ENCODE results near the gene MST1. TPM values are rescaled to one million over a fixed set of nuclear protein-coding genes. Genes with fewer than 3 reads are reported as not detected.
A peak's percentile ranks its signal among the peaks of the same experiment; 100 is the strongest.

The MST1 gene
- total RNA-seq, 4 donors from 2014 or later, result 0.10 to 4.8 (median 2.4) TPM

DNA sequence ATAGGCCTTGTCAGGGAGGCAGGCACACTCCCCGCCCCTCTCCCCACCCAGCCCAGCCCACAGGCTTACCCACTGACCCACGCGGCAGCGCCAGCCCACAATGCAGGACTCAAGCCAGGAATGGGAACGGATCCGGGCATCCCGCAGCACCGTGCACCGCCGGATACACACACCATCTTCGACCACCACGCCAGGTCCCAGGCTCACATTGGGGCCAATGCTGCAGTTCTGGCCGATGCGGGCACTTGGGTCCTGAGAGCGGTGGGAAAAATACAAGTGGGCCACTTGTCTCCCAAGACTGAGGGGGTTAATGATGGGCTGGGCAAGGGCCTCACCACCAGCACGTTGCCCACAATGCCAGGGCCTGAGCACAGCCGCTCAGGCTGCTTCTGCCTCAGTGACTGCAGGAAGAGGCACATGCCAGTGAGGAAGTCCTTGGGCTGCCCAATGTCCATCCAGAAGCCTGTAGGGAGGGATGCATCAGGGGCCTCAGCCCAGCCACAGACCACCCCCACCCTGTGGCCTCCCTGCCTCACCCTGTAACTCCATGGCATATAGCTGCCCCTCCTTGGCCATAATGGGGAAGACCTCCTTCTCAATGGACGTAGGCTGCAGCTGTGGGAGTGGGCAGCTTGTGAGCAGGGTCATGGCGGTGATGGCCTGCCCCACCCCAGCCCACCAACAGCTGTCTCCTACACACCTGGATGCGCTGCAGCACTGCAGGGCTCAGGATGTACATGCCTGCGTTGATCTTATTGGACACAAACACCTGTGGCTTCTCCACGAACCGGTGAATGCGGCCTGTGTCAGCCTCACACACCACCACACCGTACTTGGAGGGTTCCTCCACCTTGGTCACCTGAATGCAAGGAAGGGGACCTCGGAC is 32.9 kb upstream of the MST1 start:
- intact Hi-C loops (cut with DNase I; ENCODE audit: low total_unique reads) (loop anchor here (2.0 kb wide), 1 partner anchor 81 kb away; the partner anchor contains the start of gene INKA1), in situ Hi-C loops (cut with MboI; ENCODE audit: low sequenced_read_pairs in 4 of 4) (no loop called here)
- peak in 1 of 2 donors; percentile 22 for DNase-seq
- peaks cover 27 to 41% of the 10 kb centered on the region in 2 donors for H3K4me1 ChIP-seq
- peak overlapping the region; percentile 88 to 100 (median 96) for H3K27ac ChIP-seq
- H3K27me3 ChIP-seq, result no peaks in the 10 kb centered on the region
- H3K9me3 ChIP-seq, result no peaks in the 10 kb centered on the region
- H3K36me3 ChIP-seq, result peaks cover 0 to 33% of the 10 kb centered on the region in 2 donors
- TF ChIP-seq CTCF (IDR thresholded peaks at IDR 0.05 in 4 of 5, conservative IDR thresholded peaks at IDR 0.05 in 1 of 5) (no peak), POLR2A (IDR thresholded peaks at IDR 0.05) (no peak)
- no peak for ATAC-seq
- H3K4me3 ChIP-seq, result peak overlapping the region in 2 of 4 donors; percentile 90 to 99

GRCh38 chr3:49721596-49721895 is 32.3 kb upstream of the MST1 start:
- H3K36me3 ChIP-seq, result peaks cover 0 to 27% of the 10 kb centered on the region in 2 donors
- H3K27ac ChIP-seq, result peak overlapping the region in 2 of 4 donors; percentile 13 to 96
- H3K4me1 ChIP-seq, result peaks cover 27 to 41% of the 10 kb centered on the region in 2 donors
- H3K4me3 ChIP-seq, result no peak overlapping the region
- intact Hi-C loops (cut with DNase I; ENCODE audit: low total_unique reads), result no loop called here
- ATAC-seq (no peak), DNase-seq (no peak)
- H3K9me3 ChIP-seq, result no peaks in the 10 kb centered on the region
- in situ Hi-C loops (cut with MboI; ENCODE audit: low sequenced_read_pairs in 4 of 4), result no loop called here
- no peaks in the 10 kb centered on the region for H3K27me3 ChIP-seq
- TF ChIP-seq CTCF (IDR thresholded peaks at IDR 0.05 in 4 of 5, conservative IDR thresholded peaks at IDR 0.05 in 1 of 5), result no peak
- TF ChIP-seq POLR2A (IDR thresholded peaks at IDR 0.05), result no peak

DNA sequence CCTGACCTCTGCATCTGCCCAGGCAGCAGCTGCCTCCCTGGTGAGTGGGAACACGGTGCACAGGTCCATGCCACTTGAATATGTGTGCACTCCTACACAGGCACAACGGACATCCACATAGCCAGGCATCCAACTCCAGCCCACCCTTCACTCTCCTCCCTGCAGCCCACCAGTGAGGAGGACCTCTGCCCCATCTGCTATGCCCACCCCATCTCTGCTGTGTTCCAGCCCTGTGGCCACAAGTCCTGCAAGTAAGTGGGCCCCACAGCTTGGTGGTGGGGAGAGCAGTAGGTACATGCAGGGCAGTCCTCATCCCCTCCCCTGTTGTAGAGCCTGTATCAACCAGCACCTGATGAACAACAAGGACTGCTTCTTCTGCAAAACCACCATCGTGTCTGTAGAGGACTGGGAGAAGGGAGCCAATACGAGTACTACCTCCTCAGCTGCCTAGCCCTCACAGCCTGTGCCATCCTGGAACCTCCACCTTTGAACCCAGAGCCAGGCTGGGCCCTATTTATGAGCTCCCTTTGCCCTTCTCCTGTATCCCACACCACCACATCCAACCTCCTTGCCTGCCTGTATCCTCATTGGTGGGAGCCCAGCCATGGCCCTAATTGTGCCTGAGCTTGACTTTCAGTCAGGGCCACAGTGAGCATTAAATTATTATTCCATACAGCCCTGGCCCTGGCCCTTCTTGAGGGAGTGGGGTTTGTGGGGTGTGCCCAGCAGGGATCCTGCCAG is 31.8 kb upstream of the MST1 start:
- H3K27me3 ChIP-seq, result no peaks in the 10 kb centered on the region
- H3K4me3 ChIP-seq, result no peak overlapping the region
- TF ChIP-seq CTCF (IDR thresholded peaks at IDR 0.05 in 4 of 5, conservative IDR thresholded peaks at IDR 0.05 in 1 of 5) (no peak), POLR2A (IDR thresholded peaks at IDR 0.05) (no peak)
- H3K36me3 ChIP-seq, result peaks cover 0 to 26% of the 10 kb centered on the region in 2 donors
- in situ Hi-C loops (cut with MboI; ENCODE audit: low sequenced_read_pairs in 4 of 4), result no loop called here
- H3K27ac ChIP-seq, result peak overlapping the region in 1 of 4 donors; percentile 96
- peaks cover 27 to 41% of the 10 kb centered on the region in 2 donors for H3K4me1 ChIP-seq
- intact Hi-C loops (cut with DNase I; ENCODE audit: low total_unique reads), result no loop called here
- H3K9me3 ChIP-seq, result no peaks in the 10 kb centered on the region
- ATAC-seq (no peak), DNase-seq (peak in 1 of 2 donors; percentile 34)

DNA sequence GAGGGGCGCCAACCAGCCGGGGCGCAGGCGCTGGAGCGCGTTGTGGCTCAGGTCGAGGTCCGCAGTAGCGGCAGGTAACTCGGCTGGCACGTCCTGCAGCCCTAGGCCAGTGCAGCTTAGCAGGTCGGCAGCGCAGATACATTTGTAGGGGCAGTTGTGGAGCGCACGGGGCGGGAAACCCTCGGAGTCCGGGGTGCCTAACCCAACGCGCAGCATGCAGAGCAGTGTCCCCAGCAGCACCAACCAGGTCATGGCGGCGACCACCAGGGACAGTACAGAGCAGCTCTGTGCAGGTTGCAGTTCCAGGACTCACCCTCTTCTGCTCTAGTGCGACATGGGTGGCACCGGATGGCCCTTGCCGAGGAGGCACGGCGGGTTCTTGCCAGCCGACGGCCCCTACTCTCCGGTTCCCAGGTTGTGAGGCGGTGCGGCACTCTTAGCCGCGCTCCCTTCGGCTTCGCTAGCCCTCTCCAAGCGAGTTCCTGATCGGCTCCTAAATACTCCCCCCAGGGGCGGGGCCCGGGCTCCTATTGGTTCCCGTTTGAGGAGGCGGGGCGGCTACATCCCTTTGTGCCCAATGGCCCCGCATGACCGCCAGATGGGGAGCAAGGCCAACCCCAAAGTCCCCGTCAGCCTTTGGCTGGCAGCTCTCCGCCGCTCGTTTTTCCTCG is 30.1 kb upstream of the MST1 start, which contains the start of gene AMIGO3:
Gene AMIGO3 (minus strand): TSS at position 471 of the 671 bp plus-strand sequence. CDS start 219 bp downstream, at position 252.
- H3K4me3 ChIP-seq, result peak within 1 kb of the TSS; percentile 42 to 65 (median 63)
- H3K9me3 ChIP-seq, result no peaks in the 10 kb centered on the region
- DNase-seq, result peak; percentile 91 to 92
- intact Hi-C loops (cut with DNase I; ENCODE audit: low total_unique reads) (no loop called here), in situ Hi-C loops (cut with MboI; ENCODE audit: low sequenced_read_pairs in 4 of 4) (no loop called here)
- H3K36me3 ChIP-seq, result peaks cover 0 to 31% of the 10 kb centered on the region in 2 donors
- ATAC-seq, result peak; percentile 56 to 57
- peaks cover 22 to 47% of the 10 kb centered on the region in 2 donors for H3K4me1 ChIP-seq
- TF ChIP-seq POLR2A (IDR thresholded peaks at IDR 0.05) (peak; percentile 57 to 76), CTCF (IDR thresholded peaks at IDR 0.05 in 4 of 5, conservative IDR thresholded peaks at IDR 0.05 in 1 of 5) (peak; percentile 60 to 81 (median 69))
- no peaks in the 10 kb centered on the region for H3K27me3 ChIP-seq
- H3K27ac ChIP-seq, result peak within 1 kb of the TSS; percentile 62 to 82 (median 71)

Data from gastrocnemius medialis (tissue), 4 donors.